Hepatocyte (in vitro differentiated cells): ENCODE measurements around the gene CORO2B. TPM values are rescaled to one million over a fixed set of nuclear protein-coding genes. Genes with fewer than 3 reads are reported as not detected.
"Not testable (repeated sequence)": the region's sequence is repeated elsewhere in the genome, so short reads cannot be mapped to it uniquely, and the experiment has no call there.

Source experiments
- DNase-seq: peaks from one replicate; pipeline ENCODE4 v3.0.0-alpha.2; 2016; ENCODE audit warnings: low spot score
- H2AFZ ChIP-seq: fragments of 200-600 bp; sonication (generic); 2 replicates; pipeline ENCODE4 v1.6.0; 2016; ENCODE audit warnings: antibody characterized with exemption, mild to moderate bottlenecking
- H3K27ac ChIP-seq: fragments of 200-600 bp; sonication (generic); 2 replicates; pipeline ENCODE4 v1.5.1; 2016; ENCODE audit warnings: mild to moderate bottlenecking
- H3K27me3 ChIP-seq: fragments of 200-600 bp; sonication (generic); 2 replicates; pipeline ENCODE4 v1.6.1; 2016
- H3K36me3 ChIP-seq: fragments of 200-600 bp; sonication (generic); replicated peaks from 2 replicates; pipeline ENCODE4 v1.5.1; 2016; ENCODE audit warnings: low read depth; ENCODE audit not compliant: insufficient read depth
- H3K4me1 ChIP-seq: fragments of 200-600 bp; sonication (generic); 2 replicates; pipeline ENCODE4 v1.5.1; 2016; ENCODE audit warnings: mild to moderate bottlenecking, moderate library complexity; ENCODE audit not compliant: insufficient read depth
- H3K4me2 ChIP-seq: fragments of 200-600 bp; sonication (generic); 2 replicates; pipeline ENCODE4 v1.6.0; 2016
- H3K4me3 ChIP-seq: fragments of 200-600 bp; sonication (generic); 2 replicates; pipeline ENCODE4 v1.5.1; 2016; ENCODE audit warnings: mild to moderate bottlenecking
- H3K79me2 ChIP-seq: fragments of 200-600 bp; sonication (generic); 2 replicates; pipeline ENCODE4 v1.6.0; 2017; ENCODE audit warnings: mild to moderate bottlenecking
- H3K9me2 ChIP-seq: fragments of 200-600 bp; sonication (generic); replicated peaks from 2 replicates; pipeline ENCODE4 v1.6.0; 2017; ENCODE audit warnings: mild to moderate bottlenecking; ENCODE audit not compliant: insufficient read depth
- H3K9me3 ChIP-seq: fragments of 200-600 bp; sonication (generic); 2 replicates; pipeline ENCODE4 v1.5.1; 2016; ENCODE audit warnings: low read depth, mild to moderate bottlenecking
- H4K20me1 ChIP-seq: fragments of 200-600 bp; sonication (generic); 2 replicates; pipeline ENCODE4 v1.6.0; 2016; ENCODE audit warnings: mild to moderate bottlenecking; ENCODE audit not compliant: insufficient read depth, poor library complexity, severe bottlenecking
- CTCF ChIP-seq: fragments of 200-600 bp; sonication (generic); IDR thresholded peaks from 2 replicates; pipeline ENCODE4 v1.5.1; 2016; ENCODE audit warnings: antibody characterized with exemption, mild to moderate bottlenecking; ENCODE audit not compliant: poor library complexity
- EZH2 ChIP-seq: fragments of 200-600 bp; sonication (generic); IDR thresholded peaks from 2 replicates; pipeline ENCODE4 v1.6.1; 2016; ENCODE audit warnings: antibody characterized with exemption, mild to moderate bottlenecking, borderline replicate concordance
- EZH2phosphoT487 ChIP-seq: fragments of 200-600 bp; sonication (generic); IDR thresholded peaks from one replicate; pipeline ENCODE4 v1.6.1; 2018; ENCODE audit warnings: antibody characterized with exemption, mild to moderate bottlenecking, low read depth, moderate library complexity; ENCODE audit not compliant: unreplicated experiment, severe bottlenecking
- WGBS: methylation state at CpG from one replicate; pipeline ENCODE4 v1.1.6; 2016; ENCODE audit warnings: low lambda C conversion rate; ENCODE audit errors: missing lambda C conversion rate; 5-methylcytosine and 5-hydroxymethylcytosine counted together
- polyA plus RNA-seq: library from polyadenylated mRNA; unstranded; fragments of >200 nt; fragmentation: Nextera tagmentation; extraction: Ambion mirVana; gene quantifications from 2 replicates; pipeline ENCODE4 v1.2.1, GENCODE V29; 2016
- total RNA-seq: library from RNA; depleted of rRNA; stranded (reverse); fragments of >200 nt; gene quantifications from 2 replicates; pipeline ENCODE4 v1.2.3, GENCODE V29; 2014

Gene CORO2B
- total and polyA plus RNA-seq, 2 experiments from 2014 or later: 2.9 to 5.1 TPM

- no peak overlapping the region for H3K4me2 ChIP-seq
- no peak overlapping the region for H3K27ac ChIP-seq
- H3K4me1 ChIP-seq: no peaks in the 10 kb centered on the region
- no peak for DNase-seq
- H3K27me3 ChIP-seq: no peaks in the 10 kb centered on the region
- TF ChIP-seq CTCF: no peak
- TF ChIP-seq EZH2phosphoT487: no peak
- no peak for TF ChIP-seq EZH2
- no peaks in the 10 kb centered on the region for H3K9me2 ChIP-seq
- no peaks in the 10 kb centered on the region for H3K9me3 ChIP-seq
- no peaks in the 10 kb centered on the region for H4K20me1 ChIP-seq
- 96% methylated on average over 3 of the region's 3 CpGs for WGBS
- H3K4me3 ChIP-seq: no peak overlapping the region
- H2AFZ ChIP-seq: no peak overlapping the region
- H3K79me2 ChIP-seq: no peaks in the 10 kb centered on the region
- H3K36me3 ChIP-seq: no peaks in the 10 kb centered on the region
Observed at GRCh38 chr15:68679161-68679560, 100.4 kb downstream of the CORO2B start.

- WGBS: 98% methylated on average over 4 of the region's 4 CpGs
- Histone ChIP-seq H3K79me2 (no peaks in the 10 kb centered on the region), H3K9me3 (no peaks in the 10 kb centered on the region), H3K27me3 (no peaks in the 10 kb centered on the region), H3K27ac (no peak overlapping the region), H3K9me2 (no peaks in the 10 kb centered on the region), H3K4me2 (no peak overlapping the region), H2AFZ (no peak overlapping the region), H3K36me3 (no peaks in the 10 kb centered on the region), H3K4me3 (no peak overlapping the region), H4K20me1 (no peaks in the 10 kb centered on the region), H3K4me1 (no peaks in the 10 kb centered on the region)
- no peak for DNase-seq
- no peak for TF ChIP-seq EZH2phosphoT487
Observed at GRCh38 chr15:68679961-68680371, 101.2 kb downstream of the CORO2B start.

- H3K36me3 ChIP-seq, H3K27me3 ChIP-seq, H3K9me3 ChIP-seq, H3K4me3 ChIP-seq, H3K79me2 ChIP-seq, H3K9me2 ChIP-seq, H3K27ac ChIP-seq, DNase-seq, H4K20me1 ChIP-seq, H2AFZ ChIP-seq, H3K4me2 ChIP-seq, H3K4me1 ChIP-seq: not testable (repeated sequence)
- WGBS: 92% methylated on average over 10 of the region's 10 CpGs
Observed at GRCh38 chr15:68680756-68681155, 102.0 kb downstream of the CORO2B start.

- Histone ChIP-seq H3K9me2 (no peaks in the 10 kb centered on the region), H2AFZ (no peak overlapping the region), H3K4me1 (no peaks in the 10 kb centered on the region), H3K4me2 (no peak overlapping the region), H3K79me2 (no peaks in the 10 kb centered on the region), H3K27ac (no peak overlapping the region), H3K27me3 (no peaks in the 10 kb centered on the region), H4K20me1 (no peaks in the 10 kb centered on the region), H3K4me3 (no peak overlapping the region), H3K36me3 (no peaks in the 10 kb centered on the region), H3K9me3 (no peaks in the 10 kb centered on the region)
- DNase-seq: no peak
- 46% methylated on average over 2 of the region's 2 CpGs for WGBS
- TF ChIP-seq EZH2 (no peak), EZH2phosphoT487 (no peak), CTCF (no peak)
Observed at GRCh38 chr15:68681836-68682235, 103.0 kb downstream of the CORO2B start.

GRCh38 chr15:68682330-68682729, 103.5 kb downstream of the CORO2B start:
- Histone ChIP-seq H3K9me2 (no peaks in the 10 kb centered on the region), H2AFZ (no peak overlapping the region), H3K4me1 (no peaks in the 10 kb centered on the region), H3K79me2 (no peaks in the 10 kb centered on the region), H3K4me2 (no peak overlapping the region), H3K36me3 (no peaks in the 10 kb centered on the region), H3K9me3 (no peaks in the 10 kb centered on the region), H3K4me3 (no peak overlapping the region), H3K27ac (no peak overlapping the region), H4K20me1 (no peaks in the 10 kb centered on the region), H3K27me3 (no peaks in the 10 kb centered on the region)
- TF ChIP-seq EZH2 (no peak), CTCF (no peak), EZH2phosphoT487 (no peak)
- 49% methylated on average over 5 of the region's 5 CpGs for WGBS
- DNase-seq: no peak
